ENCODE measurements around the gene NR5A2.

Gene NR5A2

DNA sequence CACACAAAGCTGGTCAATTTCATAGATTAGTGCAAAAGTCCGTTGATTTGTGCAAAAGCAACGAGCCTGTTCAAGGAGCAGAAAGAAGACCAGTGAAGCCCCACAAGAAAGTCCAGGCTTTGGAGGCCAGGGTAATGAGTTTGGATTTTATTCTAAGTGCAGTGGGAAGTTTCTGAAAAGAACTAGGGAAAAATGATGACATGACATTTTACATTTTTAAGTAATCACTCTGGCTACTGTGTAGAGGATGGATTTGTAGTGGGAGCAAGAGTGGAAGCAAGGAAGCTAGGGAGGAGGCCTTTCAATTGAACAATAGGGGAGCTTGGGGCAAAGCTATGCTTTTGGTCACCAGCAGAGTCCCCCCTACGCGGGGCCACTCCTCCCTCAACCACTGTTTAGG is 196.1 kb downstream of the NR5A2 start:
- H3K4me3 ChIP-seq (ENCODE audit: low read length), result no peak overlapping the region
- TF ChIP-seq, protein P1, sequence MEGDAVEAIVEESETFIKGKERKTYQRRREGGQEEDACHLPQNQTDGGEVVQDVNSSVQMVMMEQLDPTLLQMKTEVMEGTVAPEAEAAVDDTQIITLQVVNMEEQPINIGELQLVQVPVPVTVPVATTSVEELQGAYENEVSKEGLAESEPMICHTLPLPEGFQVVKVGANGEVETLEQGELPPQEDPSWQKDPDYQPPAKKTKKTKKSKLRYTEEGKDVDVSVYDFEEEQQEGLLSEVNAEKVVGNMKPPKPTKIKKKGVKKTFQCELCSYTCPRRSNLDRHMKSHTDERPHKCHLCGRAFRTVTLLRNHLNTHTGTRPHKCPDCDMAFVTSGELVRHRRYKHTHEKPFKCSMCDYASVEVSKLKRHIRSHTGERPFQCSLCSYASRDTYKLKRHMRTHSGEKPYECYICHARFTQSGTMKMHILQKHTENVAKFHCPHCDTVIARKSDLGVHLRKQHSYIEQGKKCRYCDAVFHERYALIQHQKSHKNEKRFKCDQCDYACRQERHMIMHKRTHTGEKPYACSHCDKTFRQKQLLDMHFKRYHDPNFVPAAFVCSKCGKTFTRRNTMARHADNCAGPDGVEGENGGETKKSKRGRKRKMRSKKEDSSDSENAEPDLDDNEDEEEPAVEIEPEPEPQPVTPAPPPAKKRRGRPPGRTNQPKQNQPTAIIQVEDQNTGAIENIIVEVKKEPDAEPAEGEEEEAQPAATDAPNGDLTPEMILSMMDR (conservative IDR thresholded peaks at IDR 0.05; ENCODE audit: low read length), result no peak
- DNase-seq (ENCODE audit: low read depth), result no peak

DNA sequence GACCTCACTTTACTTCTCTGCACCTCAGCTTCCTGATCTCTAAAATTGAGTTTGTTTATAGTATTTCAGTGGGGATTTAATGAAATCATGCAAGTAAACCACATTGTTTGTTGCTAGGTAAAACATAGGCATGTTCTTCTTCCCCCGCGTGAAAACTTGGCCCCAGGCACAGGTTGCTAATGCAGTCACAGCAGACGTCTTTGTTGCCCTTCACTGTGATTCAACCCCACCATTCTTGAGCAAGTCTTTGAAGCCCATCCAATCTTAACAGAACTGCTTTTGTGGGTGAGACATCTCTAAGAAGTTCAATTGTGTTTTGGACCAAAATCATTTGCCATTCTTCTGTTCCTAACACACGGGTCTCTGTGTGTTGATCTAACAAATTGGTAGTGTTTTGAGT is 196.8 kb downstream of the NR5A2 start:
- H3K4me3 ChIP-seq (ENCODE audit: low read length), result no peak overlapping the region
- TF ChIP-seq, protein P1 (conservative IDR thresholded peaks at IDR 0.05; ENCODE audit: low read length), result no peak
- peak; percentile 82 for DNase-seq (ENCODE audit: low read depth)

DNA sequence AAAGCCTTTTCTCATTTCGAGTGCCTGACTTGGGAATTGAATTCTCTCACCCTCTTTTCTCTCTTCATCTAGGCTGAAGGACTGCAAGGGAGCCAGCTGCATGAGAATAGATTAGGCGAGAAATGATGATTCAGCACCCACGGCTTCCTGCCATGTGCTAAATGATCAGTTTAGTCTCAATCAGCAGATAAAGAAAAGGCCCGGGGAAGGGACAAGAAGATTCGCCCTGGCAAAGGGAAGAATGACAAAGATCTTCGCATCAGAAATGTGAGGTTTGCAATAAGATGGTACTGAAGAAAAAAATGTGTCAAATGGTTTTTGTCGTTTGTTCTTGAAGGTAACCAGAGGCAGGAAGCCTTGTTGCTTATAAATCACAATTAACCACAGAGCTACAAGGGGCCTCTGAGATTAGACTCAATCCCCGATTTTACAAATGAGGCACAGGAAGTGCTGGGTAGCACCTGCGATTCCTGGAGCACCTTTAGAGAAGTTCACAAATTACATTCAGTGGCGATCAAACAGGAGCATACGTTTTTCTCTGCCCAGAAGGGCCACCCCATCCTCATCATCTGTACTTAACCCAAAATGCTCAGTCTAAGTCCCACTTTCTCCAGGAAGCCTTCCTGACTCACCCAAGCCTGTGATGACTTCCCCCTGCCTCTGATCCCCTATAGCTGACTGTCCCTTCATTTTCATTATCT is 198.9 kb downstream of the NR5A2 start:
- peak; percentile 33 for DNase-seq (ENCODE audit: low read depth)
- no peak overlapping the region for H3K4me3 ChIP-seq (ENCODE audit: low read length)
- TF ChIP-seq, protein P1 (conservative IDR thresholded peaks at IDR 0.05; ENCODE audit: low read length), result no peak

DNA sequence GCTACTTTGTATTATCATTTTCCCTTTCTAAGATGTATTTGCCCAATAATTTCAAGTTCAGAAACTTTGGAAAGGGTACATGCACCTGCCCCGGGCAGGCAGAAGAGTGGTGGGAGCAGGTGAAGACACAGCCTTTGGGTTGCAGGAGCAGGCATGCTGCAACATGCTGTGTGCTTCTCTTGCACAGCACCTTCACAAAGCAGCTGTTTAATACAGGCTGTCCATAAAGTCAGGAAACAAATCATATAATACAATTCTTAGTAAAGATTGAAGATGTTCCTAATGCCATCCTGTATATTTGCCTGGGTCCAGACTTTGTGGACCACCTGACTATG is 199.4 kb downstream of the NR5A2 start:
- TF ChIP-seq, protein P1 (conservative IDR thresholded peaks at IDR 0.05; ENCODE audit: low read length), result no peak
- no peak overlapping the region for H3K4me3 ChIP-seq (ENCODE audit: low read length)
- no peak for DNase-seq (ENCODE audit: low read depth)

Data from AG10803 (cell line).